Aorta (tissue), 5 donors: ENCODE results near the gene ICA1L. TPM values are rescaled to one million over a fixed set of nuclear protein-coding genes. Genes with fewer than 3 reads are reported as not detected.
"Not testable (repeated sequence)": the region's sequence is repeated elsewhere in the genome, so short reads cannot be mapped to it uniquely, and the experiment has no call there.

Experiments
- ATAC-seq: fragments of 200-7000 bp; cut with Tn5 transposase; one replicate; pipeline ENCODE4 v1.9.1; 2022; ENCODE audit warnings: moderate library complexity; ENCODE audit not compliant: low FRiP score
- DNase-seq, 2 donors: peaks; one replicate each; pipeline ENCODE4 v3.0.0-alpha.2; 2020
- H3K27ac ChIP-seq, 2 donors: one replicate each; pipeline ENCODE4 v1.5.1; 2013; ENCODE audit warnings: low read length in 2 of 2, mild to moderate bottlenecking in 2 of 2, moderate library complexity in 2 of 2, control low read depth in 1 of 2, inconsistent platforms in 1 of 2, low read depth in 1 of 2
- H3K27me3 ChIP-seq, 2 donors: one replicate each; pipeline ENCODE4 v1.6.1; 2013; ENCODE audit warnings: control low read depth in 1 of 2, low read length in 1 of 2, mild to moderate bottlenecking in 1 of 2, moderate library complexity in 1 of 2; ENCODE audit not compliant: insufficient read depth in 2 of 2, control insufficient read depth in 1 of 2
- H3K36me3 ChIP-seq, 2 donors: one replicate each; pipeline ENCODE4 v1.6.1; 2013; ENCODE audit warnings: control low read depth in 1 of 2, low read length in 1 of 2, mild to moderate bottlenecking in 1 of 2; ENCODE audit not compliant: insufficient read depth in 2 of 2, control insufficient read depth in 1 of 2
- H3K4me1 ChIP-seq, 2 donors: one replicate each; pipeline ENCODE4 v1.6.1; 2013; ENCODE audit warnings: low read length in 2 of 2, control low read depth in 1 of 2, mild to moderate bottlenecking in 1 of 2, moderate library complexity in 1 of 2; ENCODE audit not compliant: insufficient read depth in 2 of 2, control insufficient read depth in 1 of 2
- H3K4me3 ChIP-seq, 2 donors: one replicate each; pipeline ENCODE4 v1.5.1; 2013; ENCODE audit warnings: low read length in 2 of 2, control low read depth in 1 of 2, mild to moderate bottlenecking in 1 of 2
- H3K9me3 ChIP-seq: one replicate; pipeline ENCODE4 v1.6.1; 2013; ENCODE audit warnings: mild to moderate bottlenecking, low read length; ENCODE audit not compliant: control insufficient read depth
- WGBS, 2 donors: extraction: QIAGEN DNeasy Blood & Tissue Kit; methylation state at CpG; one replicate each; pipeline ENCODE4 v1.1.7; 2013; 5-methylcytosine and 5-hydroxymethylcytosine counted together
- intact Hi-C, 2 donors: fragments of 100-400 bp; cut with DNase I; formaldehyde crosslinking; loops; one replicate each; pipeline versions ENCODE4 v1.14.2 to v1.15.0; 2022
- polyA plus RNA-seq, 2 donors: library from polyadenylated mRNA; stranded (reverse); fragments of 200-250 nt; gene quantifications; one replicate each; pipeline ENCODE4 v1.2.3, GENCODE V29; 2013
- total RNA-seq, 2 donors: library from RNA; stranded (reverse); fragmentation: NEBNext Ultra II Directional; extraction: Animal tissue kit (Norgen Biotek cat#: 25700); gene quantifications; one replicate each; pipeline ENCODE4 v1.2.1, GENCODE V29; 2021
- donor health status: healthy with polysubstance abuse.
- donor health status: Bipolar disorder and iron deficiency.
- donor health status: DM: no; HTN: no; CAD: no.
- donor health status: DM: no; HTN: no; CAD: no.
- donor health status: DM: yes; HTN: yes; CAD: no.

ICA1L gene
- total and polyA plus RNA-seq, 4 donors = 4.8 to 10.3 (median 8.0) TPM

DNA sequence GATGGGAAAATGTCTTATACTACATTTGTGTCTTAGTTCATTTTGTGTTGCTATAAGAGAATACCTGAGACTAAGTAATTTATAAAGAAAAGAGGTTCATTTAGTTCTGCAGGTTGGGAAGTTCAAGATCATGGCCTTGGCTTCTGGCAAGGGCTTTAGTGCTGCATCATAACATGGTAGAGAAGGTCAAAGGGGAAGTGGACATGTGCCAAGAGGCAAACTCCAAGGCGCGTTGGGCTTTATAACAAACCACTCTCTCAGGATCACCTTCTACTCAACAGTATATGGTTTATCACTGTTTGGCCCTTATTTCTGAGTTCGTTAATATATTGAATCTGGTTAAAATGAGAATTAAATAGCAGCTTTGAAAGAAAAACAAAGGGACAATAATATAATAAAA lies 58.2 kb downstream of the ICA1L start:
- Histone ChIP-seq H3K27me3 (no peaks in the 10 kb centered on the region), H3K36me3 (no peaks in the 10 kb centered on the region), H3K4me1 (peaks cover 0 to 3% of the 10 kb centered on the region in 2 donors), H3K4me3 (no peak overlapping the region), H3K9me3 (no peaks in the 10 kb centered on the region), H3K27ac (no peak overlapping the region)
- ATAC-seq (no peak), DNase-seq (no peak)
- intact Hi-C loops = no loop called here
- WGBS, 2 donors = 96 to 98% methylated on average over 3 of the region's 3 CpGs

DNA sequence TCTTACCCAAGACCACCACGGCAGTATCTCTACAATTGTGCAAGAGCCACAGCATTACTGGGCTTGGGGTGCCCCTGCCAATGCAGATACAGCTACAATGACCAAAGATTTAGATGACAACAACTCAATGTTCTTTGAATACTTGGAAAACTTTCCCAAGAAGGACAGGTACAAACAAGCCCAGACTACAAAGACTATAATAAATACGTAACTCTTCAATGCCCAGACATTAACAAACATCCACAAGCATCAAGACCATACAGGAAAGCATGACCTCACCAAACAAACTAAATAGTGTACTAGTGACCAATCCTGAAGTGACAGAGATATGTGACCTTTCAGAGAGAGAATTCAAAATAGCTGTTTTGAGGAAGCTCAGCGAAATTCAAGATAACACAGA lies 62.8 kb downstream of the ICA1L start:
- intact Hi-C loops = loop anchor here in 1 of 2 donors (10.0 kb wide), 1 partner anchor 174 kb away; the partner anchor contains the start of gene FAM117B
- DNase-seq (no peak), ATAC-seq (no peak)
- WGBS, 2 donors = 92 to 93% methylated on average over 3 of the region's 3 CpGs
- no peaks in the 10 kb centered on the region for H3K27me3 ChIP-seq
- H3K9me3 ChIP-seq = no peaks in the 10 kb centered on the region
- H3K36me3 ChIP-seq = no peaks in the 10 kb centered on the region
- H3K27ac ChIP-seq = no peak overlapping the region
- H3K4me3 ChIP-seq = no peak overlapping the region
- peaks cover 4 to 5% of the 10 kb centered on the region in 2 donors for H3K4me1 ChIP-seq

DNA sequence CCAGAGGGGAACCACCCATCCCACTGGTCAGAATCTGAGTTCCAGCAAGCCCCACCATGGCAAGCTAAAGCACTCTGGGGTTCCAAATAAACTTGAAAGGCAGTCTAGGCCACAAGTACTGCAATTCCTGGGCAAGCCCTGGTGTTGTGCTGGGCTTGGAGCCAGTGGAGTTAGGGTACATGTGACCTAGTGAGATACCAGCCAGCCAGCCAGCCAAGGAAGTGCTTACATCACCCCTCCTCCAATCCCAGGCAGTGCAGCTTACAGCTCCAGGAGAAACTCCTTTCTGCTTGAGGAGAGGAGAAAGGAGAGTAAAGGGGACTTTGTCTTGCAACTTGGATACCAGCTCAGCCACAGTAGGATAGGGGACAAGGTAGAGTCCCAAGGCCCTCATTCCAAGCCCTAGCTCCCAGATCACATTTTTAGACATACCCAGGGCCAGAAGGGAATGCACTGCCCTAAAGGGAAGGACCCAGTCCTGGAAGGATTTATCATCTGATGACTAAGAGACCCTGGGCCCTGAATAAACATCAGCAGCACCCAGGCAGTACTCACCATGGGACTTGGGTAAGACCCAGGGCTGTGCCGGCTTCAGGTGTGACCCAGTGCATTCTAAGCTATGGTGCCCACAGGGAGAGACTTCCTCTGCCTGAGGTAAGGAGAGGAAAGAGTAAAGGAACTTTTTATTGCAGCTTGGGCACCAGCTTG lies 64.0 kb downstream of the ICA1L start:
- ATAC-seq (peak; percentile 95), DNase-seq (peak; percentile 89 to 92)
- intact Hi-C loops = loop anchor here in 1 of 2 donors (10.0 kb wide), 1 partner anchor 173 kb away; the partner anchor contains the start of gene FAM117B

DNA sequence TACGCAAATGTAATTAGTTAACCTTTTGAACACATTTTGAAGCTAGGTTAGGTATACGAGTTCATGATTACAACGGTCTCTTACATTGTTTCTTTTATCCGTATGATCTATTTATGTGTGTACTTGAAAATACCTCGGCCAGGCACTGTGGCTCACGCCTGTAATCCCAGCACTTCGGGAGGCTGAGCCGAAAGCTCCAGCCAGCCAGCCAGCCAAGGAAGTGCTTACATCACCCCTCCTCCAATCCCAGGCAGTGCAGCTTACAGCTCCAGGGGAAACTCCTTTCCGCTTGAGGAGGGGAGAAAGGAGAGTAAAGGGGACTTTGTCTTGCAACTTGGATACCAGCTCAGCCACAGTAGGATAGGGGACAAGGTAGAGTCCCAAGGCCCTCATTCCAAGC lies 65.7 kb downstream of the ICA1L start:
- ATAC-seq (peak; percentile 87), DNase-seq (peak; percentile 71 to 80)
- not testable (repeated sequence) for H3K4me3 ChIP-seq, H3K36me3 ChIP-seq, H3K27me3 ChIP-seq, H3K9me3 ChIP-seq, H3K4me1 ChIP-seq
- intact Hi-C loops = loop anchor here in 1 of 2 donors (10.0 kb wide), 1 partner anchor 171 kb away; the partner anchor contains the start of gene FAM117B
- WGBS, 2 donors = 14 to 17% methylated on average over 9 of the region's 9 CpGs
- H3K27ac ChIP-seq = peak overlapping the region in 1 of 2 donors; percentile 79

More for the DNA sequence above, 64.0 kb downstream of the ICA1L start:
- peak overlapping the region; percentile 31 to 96 for H3K27ac ChIP-seq
- 6 to 10% methylated on average over 1 of the region's 1 CpG for WGBS, 2 donors
- H3K4me1 ChIP-seq, H3K4me3 ChIP-seq, H3K27me3 ChIP-seq, H3K36me3 ChIP-seq, H3K9me3 ChIP-seq: not testable (repeated sequence)

- no peak overlapping the region for H3K27ac ChIP-seq
- intact Hi-C loops = no loop called here
- ATAC-seq = no peak
Observed at GRCh38 chr2:202797944-202798343, 73.6 kb downstream of the ICA1L start.

DNA sequence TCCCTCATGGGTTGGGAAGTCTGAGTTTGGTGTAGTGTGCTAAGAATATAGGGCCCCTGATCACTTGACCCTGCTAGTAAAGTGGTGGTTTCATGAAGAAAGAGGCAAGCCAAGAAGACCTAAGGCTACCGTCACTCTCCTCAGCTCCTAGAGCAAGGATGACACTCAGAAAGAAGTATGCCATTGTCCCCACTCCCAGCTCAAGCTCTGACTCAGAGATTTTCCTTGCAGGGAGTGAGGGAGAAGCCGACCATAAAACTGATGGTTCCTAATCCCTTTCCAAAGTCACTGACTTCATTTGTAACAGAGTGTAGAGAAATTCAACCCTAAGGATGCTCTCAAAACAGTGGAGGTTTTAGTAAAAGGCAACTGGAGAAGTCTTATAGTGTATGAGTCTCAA lies 80.9 kb downstream of the ICA1L start:
- intact Hi-C loops = no loop called here
- H3K4me1 ChIP-seq = no peaks in the 10 kb centered on the region
- H3K36me3 ChIP-seq = peaks cover 0 to 4% of the 10 kb centered on the region in 2 donors
- WGBS, 2 donors = 88 to 95% methylated on average over 2 of the region's 2 CpGs
- H3K4me3 ChIP-seq = no peak overlapping the region
- ATAC-seq (no peak), DNase-seq (no peak)
- no peaks in the 10 kb centered on the region for H3K27me3 ChIP-seq
- H3K9me3 ChIP-seq = no peaks in the 10 kb centered on the region
- no peak overlapping the region for H3K27ac ChIP-seq

More at GRCh38 chr2:202797944-202798343, 73.6 kb downstream of the ICA1L start:
- DNase-seq = no peak
- H3K27me3 ChIP-seq = no peaks in the 10 kb centered on the region
- no peaks in the 10 kb centered on the region for H3K36me3 ChIP-seq
- H3K9me3 ChIP-seq = no peaks in the 10 kb centered on the region
- peaks cover 0 to 1% of the 10 kb centered on the region in 2 donors for H3K4me1 ChIP-seq
- no peak overlapping the region for H3K4me3 ChIP-seq

DNA sequence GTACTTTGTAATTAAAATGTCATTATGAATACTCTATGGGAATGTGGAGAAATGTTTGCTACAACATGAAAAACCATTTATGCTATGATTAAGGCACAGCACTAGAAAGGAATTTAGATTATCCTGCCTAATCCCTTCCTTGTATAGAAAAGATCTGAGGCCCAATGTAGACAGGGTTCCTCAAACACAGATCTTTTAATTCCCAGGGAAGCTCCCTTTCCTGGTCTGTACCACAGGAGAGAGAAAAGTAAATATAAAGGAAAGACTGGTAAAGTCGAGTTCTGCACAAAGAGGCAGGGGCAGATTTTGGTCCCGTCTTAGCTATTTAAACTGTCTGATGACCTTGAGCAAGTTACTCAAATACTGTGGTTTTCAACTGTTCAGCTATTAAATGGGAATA lies 84.7 kb downstream of the ICA1L start:
- Histone ChIP-seq H3K4me1 (no peaks in the 10 kb centered on the region), H3K9me3 (no peaks in the 10 kb centered on the region), H3K4me3 (no peak overlapping the region), H3K27ac (no peak overlapping the region), H3K36me3 (peaks cover 0 to 4% of the 10 kb centered on the region in 2 donors), H3K27me3 (no peaks in the 10 kb centered on the region)
- DNase-seq (no peak), ATAC-seq (no peak)
- intact Hi-C loops = no loop called here
- whole genome bisulfite sequencing, 2 donors = 79 to 83% methylated on average over 2 of the region's 2 CpGs

GRCh38 chr2:202782940-202783558 lies 88.5 kb downstream of the ICA1L start:
- H3K4me3 ChIP-seq = no peak overlapping the region
- no peak for DNase-seq
- no peaks in the 10 kb centered on the region for H3K4me1 ChIP-seq
- peak; percentile 50 for ATAC-seq
- no peak overlapping the region for H3K27ac ChIP-seq
- WGBS, 2 donors = 69 to 75% methylated on average over 3 of the region's 3 CpGs
- H3K9me3 ChIP-seq = no peaks in the 10 kb centered on the region
- H3K36me3 ChIP-seq = no peaks in the 10 kb centered on the region
- intact Hi-C loops = no loop called here
- H3K27me3 ChIP-seq = no peaks in the 10 kb centered on the region

GRCh38 chr2:202780514-202781021 lies 91.0 kb downstream of the ICA1L start:
- Histone ChIP-seq H3K9me3 (no peaks in the 10 kb centered on the region), H3K36me3 (no peaks in the 10 kb centered on the region), H3K4me3 (no peak overlapping the region), H3K4me1 (no peaks in the 10 kb centered on the region), H3K27ac (no peak overlapping the region), H3K27me3 (no peaks in the 10 kb centered on the region)
- intact Hi-C loops = no loop called here
- ATAC-seq (no peak), DNase-seq (no peak)
